Right lobe of liver (tissue), 6 donors: ENCODE data around the gene ZBTB32. TPM values are rescaled to one million over a fixed set of nuclear protein-coding genes. Genes with fewer than 3 reads are reported as not detected.

Experiments used
- ATAC-seq, 4 donors: fragments of 200-7000 bp; cut with Tn5 transposase; one replicate each; pipeline ENCODE4 v1.9.1; 2020; ENCODE audit warnings: mild to moderate bottlenecking in 4 of 4, moderate library complexity in 4 of 4
- DNase-seq, 3 donors: peaks; one replicate each; pipeline ENCODE4 v3.0.0-alpha.2; 2020
- H3K27ac ChIP-seq, 3 donors: fragments of 200-600 bp; one replicate each; pipeline ENCODE4 v1.8.0; 2022
- H3K27me3 ChIP-seq, 2 donors: fragments of 200-600 bp; one replicate each; pipeline ENCODE4 v1.8.0; 2022
- H3K36me3 ChIP-seq, 4 donors: fragments of 200-600 bp; sonication (generic) in 1 of 4; one replicate each; pipeline versions ENCODE4 v1.5.1 to v1.8.0; 2017 to 2022; ENCODE audit warnings: control low read depth in 1 of 4
- H3K4me1 ChIP-seq, 4 donors: fragments of 200-600 bp; sonication (generic) in 1 of 4; one replicate each; pipeline versions ENCODE4 v1.5.1 to v1.8.0; 2017 to 2022; ENCODE audit warnings: control low read depth in 1 of 4
- H3K4me3 ChIP-seq, 3 donors: fragments of 200-600 bp; one replicate each; pipeline ENCODE4 v1.8.0; 2022
- H3K9me3 ChIP-seq, 4 donors: fragments of 200-600 bp; sonication (generic) in 1 of 4; one replicate each; pipeline versions ENCODE4 v1.5.1 to v1.8.0; 2017 to 2022; ENCODE audit warnings: control low read depth in 1 of 4
- POLR2A ChIP-seq: fragments of 450-650 bp; IDR thresholded peaks from one replicate; pipeline ENCODE4 v1.6.1; 2017; ENCODE audit warnings: antibody characterized with exemption, mild to moderate bottlenecking
- WGBS: methylation state at CpG from one replicate; pipeline ENCODE4 v1.1.6; 2018; ENCODE audit warnings: low coverage, low lambda C conversion rate; ENCODE audit not compliant: insufficient coverage; ENCODE audit errors: missing lambda C conversion rate; 5-methylcytosine and 5-hydroxymethylcytosine counted together
- intact Hi-C, 2 donors: fragments of 100-400 bp; cut with DNase I; formaldehyde crosslinking; loops; one replicate each; pipeline versions ENCODE4 v1.11.2 to v1.14.1; 2022
- total RNA-seq, 6 experiments: library from RNA; depleted of rRNA in 2 of 6; stranded (reverse); fragments of >200 nt in 2 of 6; fragmentation: NEBNext Ultra II Directional in 3 of 6; extraction: Animal tissue kit (Norgen Biotek cat#: 25700) in 3 of 6; gene quantifications; one replicate each; pipeline versions ENCODE4 v1.1.0 to v1.2.4, GENCODE V29; 2016 to 2023
- TF ChIP-seq, protein P1 (sequence below), 4 donors: fragments of 200-600 bp in 3 of 4; fragments of 450-650 bp in 1 of 4; IDR thresholded peaks; one replicate each; pipeline versions ENCODE4 v1.5.1 to v1.8.0; 2016 to 2022; ENCODE audit warnings: antibody characterized with exemption in 4 of 4, mild to moderate bottlenecking in 2 of 4
- donor health status: DM: no; HTN: yes; CAD: no.
- donor health status: DM: no; HTN: no; CAD: no.
- donor health status: DM: no; HTN: no; CAD: no.
- donor health status: DM: no; HTN: yes; CAD: no.
- donor health status: DM: no; HTN: yes; CAD: no.

The ZBTB32 gene
- total RNA-seq, 6 experiments from 2014 or later: 0.15 TPM; not detected in 5

GRCh38 chr19:35665604-35666003 is 38.8 kb upstream of the ZBTB32 start:
- TF ChIP-seq, protein P1, sequence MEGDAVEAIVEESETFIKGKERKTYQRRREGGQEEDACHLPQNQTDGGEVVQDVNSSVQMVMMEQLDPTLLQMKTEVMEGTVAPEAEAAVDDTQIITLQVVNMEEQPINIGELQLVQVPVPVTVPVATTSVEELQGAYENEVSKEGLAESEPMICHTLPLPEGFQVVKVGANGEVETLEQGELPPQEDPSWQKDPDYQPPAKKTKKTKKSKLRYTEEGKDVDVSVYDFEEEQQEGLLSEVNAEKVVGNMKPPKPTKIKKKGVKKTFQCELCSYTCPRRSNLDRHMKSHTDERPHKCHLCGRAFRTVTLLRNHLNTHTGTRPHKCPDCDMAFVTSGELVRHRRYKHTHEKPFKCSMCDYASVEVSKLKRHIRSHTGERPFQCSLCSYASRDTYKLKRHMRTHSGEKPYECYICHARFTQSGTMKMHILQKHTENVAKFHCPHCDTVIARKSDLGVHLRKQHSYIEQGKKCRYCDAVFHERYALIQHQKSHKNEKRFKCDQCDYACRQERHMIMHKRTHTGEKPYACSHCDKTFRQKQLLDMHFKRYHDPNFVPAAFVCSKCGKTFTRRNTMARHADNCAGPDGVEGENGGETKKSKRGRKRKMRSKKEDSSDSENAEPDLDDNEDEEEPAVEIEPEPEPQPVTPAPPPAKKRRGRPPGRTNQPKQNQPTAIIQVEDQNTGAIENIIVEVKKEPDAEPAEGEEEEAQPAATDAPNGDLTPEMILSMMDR (IDR thresholded peaks at IDR 0.05): no peak
- no peak for TF ChIP-seq POLR2A
- 77% methylated on average over 7 of the region's 7 CpGs for WGBS

GRCh38 chr19:35666251-35666913 is 38.0 kb upstream of the ZBTB32 start, which contains the start of gene UPK1A:
Gene UPK1A, plus strand, starts transcription at chr19:35666517. Its CDS starts 296 bp downstream, at chr19:35666813.
- peak in 1 of 4 donors; percentile 6 for ATAC-seq
- no peaks in the 10 kb centered on the region for H3K27me3 ChIP-seq
- TF ChIP-seq, protein P1 (IDR thresholded peaks at IDR 0.05): no peak
- no peak for TF ChIP-seq POLR2A
- H3K36me3 ChIP-seq: no peaks in the 10 kb centered on the region
- H3K27ac ChIP-seq: no peak within 1 kb of the TSS
- no peak for DNase-seq
- intact Hi-C loops: no loop called here
- no peaks in the 10 kb centered on the region for H3K9me3 ChIP-seq
- H3K4me3 ChIP-seq: no peak within 1 kb of the TSS
- WGBS: 30% methylated on average over 2 of the region's 16 CpGs
- H3K4me1 ChIP-seq: peaks cover 0 to 13% (median 4%) of the 10 kb centered on the region in 4 donors

More at GRCh38 chr19:35665604-35666003, 38.8 kb upstream of the ZBTB32 start:
- Histone ChIP-seq H3K27ac (no peak overlapping the region), H3K4me1 (peaks cover 0 to 14% (median 7%) of the 10 kb centered on the region in 4 donors), H3K9me3 (no peaks in the 10 kb centered on the region), H3K36me3 (no peaks in the 10 kb centered on the region), H3K27me3 (no peaks in the 10 kb centered on the region), H3K4me3 (no peak overlapping the region)
- intact Hi-C loops: no loop called here
- ATAC-seq (no peak), DNase-seq (no peak)

GRCh38 chr19:35669566-35669965 is 34.8 kb upstream of the ZBTB32 start:
- TF ChIP-seq, protein P1 (IDR thresholded peaks at IDR 0.05): no peak
- TF ChIP-seq POLR2A: no peak
- no peak for ATAC-seq
- WGBS: 78% methylated on average over 4 of the region's 6 CpGs

DNA sequence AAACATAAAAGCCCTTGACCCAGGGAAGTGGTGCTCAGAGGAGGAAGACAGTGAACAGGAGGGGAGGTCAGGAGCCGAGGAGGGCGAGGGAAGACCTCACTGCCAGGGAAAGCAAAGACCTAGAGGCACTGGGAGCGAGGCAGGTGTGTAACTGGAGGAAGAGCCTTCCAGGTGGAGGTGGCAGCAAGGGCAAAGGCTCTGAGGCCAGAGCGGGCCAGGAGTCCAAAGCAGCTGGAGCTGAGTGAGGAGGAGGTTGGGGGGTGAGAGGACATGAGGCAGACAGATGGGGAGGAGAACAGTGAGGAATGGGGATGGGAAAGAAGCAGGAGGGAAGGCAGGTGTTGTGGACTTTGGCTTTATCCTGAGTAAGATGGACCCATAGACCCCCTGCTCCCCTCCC is 34.4 kb upstream of the ZBTB32 start:
- 51% methylated on average over 4 of the region's 4 CpGs for WGBS
- ATAC-seq (no peak), DNase-seq (no peak)
- TF ChIP-seq POLR2A: no peak
- TF ChIP-seq, protein P1 (IDR thresholded peaks at IDR 0.05): no peak
- no peaks in the 10 kb centered on the region for H3K27me3 ChIP-seq
- H3K27ac ChIP-seq: no peak overlapping the region
- peaks cover 0 to 5% (median 0%) of the 10 kb centered on the region in 4 donors for H3K4me1 ChIP-seq
- no peaks in the 10 kb centered on the region for H3K36me3 ChIP-seq
- no peaks in the 10 kb centered on the region for H3K9me3 ChIP-seq
- no peak overlapping the region for H3K4me3 ChIP-seq
- intact Hi-C loops: no loop called here

More at GRCh38 chr19:35669566-35669965, 34.8 kb upstream of the ZBTB32 start:
- intact Hi-C loops: no loop called here
- H3K27ac ChIP-seq: no peak overlapping the region
- H3K27me3 ChIP-seq: no peaks in the 10 kb centered on the region
- no peaks in the 10 kb centered on the region for H3K9me3 ChIP-seq
- H3K4me1 ChIP-seq: peaks cover 0 to 5% (median 0%) of the 10 kb centered on the region in 4 donors
- no peak overlapping the region for H3K4me3 ChIP-seq
- no peaks in the 10 kb centered on the region for H3K36me3 ChIP-seq
- DNase-seq: no peak
